Ascending aorta (tissue), 2 donors: Measurements from ENCODE around the gene ABHD16A. TPM values are rescaled to one million over a fixed set of nuclear protein-coding genes. Genes with fewer than 3 reads are reported as not detected.

Experiments used
- DNase-seq, 2 donors: peaks; one replicate each; pipeline ENCODE4 v3.0.0-alpha.2; 2019; ENCODE audit warnings: low spot score in 2 of 2
- H3K27ac ChIP-seq, 2 donors: fragments of 200-600 bp; sonication (generic); one replicate each; pipeline ENCODE4 v1.5.1; 2016 to 2017; ENCODE audit warnings: mild to moderate bottlenecking in 1 of 2
- H3K27me3 ChIP-seq: fragments of 200-600 bp; sonication (generic); one replicate; pipeline ENCODE4 v1.5.1; 2017
- H3K36me3 ChIP-seq, 2 donors: fragments of 200-600 bp; sonication (generic); one replicate each; pipeline ENCODE4 v1.5.1; 2016
- H3K4me1 ChIP-seq, 2 donors: fragments of 200-600 bp; sonication (generic); one replicate each; pipeline ENCODE4 v1.5.1; 2016 to 2017; ENCODE audit warnings: mild to moderate bottlenecking in 1 of 2
- H3K4me3 ChIP-seq, 2 donors: fragments of 200-600 bp; sonication (generic); one replicate each; pipeline ENCODE4 v1.5.1; 2016 to 2017; ENCODE audit warnings: mild to moderate bottlenecking in 1 of 2
- H3K9me3 ChIP-seq, 2 donors: fragments of 200-600 bp; sonication (generic); one replicate each; pipeline ENCODE4 v1.5.1; 2016
- intact Hi-C: fragments of 100-400 bp; cut with DNase I; formaldehyde crosslinking; loops from one replicate; pipeline ENCODE4 v1.15.1; 2023
- total RNA-seq: library from RNA; depleted of rRNA; stranded (reverse); fragments of >200 nt; gene quantifications from one replicate; pipeline ENCODE4 v1.1.0, GENCODE V29; 2016
- TF ChIP-seq, protein P1 (sequence below), 3 experiments: fragments of 200-600 bp in 2 of 3; fragments of 450-650 bp in 1 of 3; sonication (generic) in 2 of 3; IDR thresholded peaks; one replicate each; pipeline ENCODE4 v1.5.1; 2016 to 2019; ENCODE audit warnings: antibody characterized with exemption in 3 of 3, mild to moderate bottlenecking in 1 of 3, moderate library complexity in 1 of 3

The ABHD16A gene
- total RNA-seq, 1 donor from 2014 or later = 28.0 TPM

DNA sequence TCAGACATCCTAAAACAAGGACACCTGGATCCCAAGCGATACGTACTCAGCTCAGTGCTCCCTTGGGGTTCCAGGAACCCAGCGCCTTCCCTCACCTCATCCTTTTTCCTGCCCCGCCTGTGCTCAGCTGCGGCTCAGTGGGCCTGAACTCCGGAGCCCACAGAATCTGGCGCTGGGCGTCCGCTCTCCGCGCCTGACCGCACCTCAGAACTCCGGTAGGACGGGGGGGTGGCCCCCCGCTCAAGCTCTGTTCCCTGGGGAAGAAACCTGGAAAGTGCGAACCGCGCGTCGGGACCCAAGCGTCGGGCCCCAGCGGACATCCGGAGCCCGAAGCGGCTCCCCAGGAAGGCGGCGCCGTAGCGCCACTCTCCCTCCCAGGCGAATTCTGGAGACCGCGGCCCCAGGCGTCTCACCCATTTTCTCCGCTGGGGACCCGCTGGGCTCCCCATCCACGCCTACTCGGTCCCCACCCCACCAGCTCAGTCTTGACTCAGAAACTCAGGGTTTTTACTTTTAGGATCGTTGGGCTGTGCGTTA lies 21.9 kb downstream of the ABHD16A start:
- TF ChIP-seq, protein P1, sequence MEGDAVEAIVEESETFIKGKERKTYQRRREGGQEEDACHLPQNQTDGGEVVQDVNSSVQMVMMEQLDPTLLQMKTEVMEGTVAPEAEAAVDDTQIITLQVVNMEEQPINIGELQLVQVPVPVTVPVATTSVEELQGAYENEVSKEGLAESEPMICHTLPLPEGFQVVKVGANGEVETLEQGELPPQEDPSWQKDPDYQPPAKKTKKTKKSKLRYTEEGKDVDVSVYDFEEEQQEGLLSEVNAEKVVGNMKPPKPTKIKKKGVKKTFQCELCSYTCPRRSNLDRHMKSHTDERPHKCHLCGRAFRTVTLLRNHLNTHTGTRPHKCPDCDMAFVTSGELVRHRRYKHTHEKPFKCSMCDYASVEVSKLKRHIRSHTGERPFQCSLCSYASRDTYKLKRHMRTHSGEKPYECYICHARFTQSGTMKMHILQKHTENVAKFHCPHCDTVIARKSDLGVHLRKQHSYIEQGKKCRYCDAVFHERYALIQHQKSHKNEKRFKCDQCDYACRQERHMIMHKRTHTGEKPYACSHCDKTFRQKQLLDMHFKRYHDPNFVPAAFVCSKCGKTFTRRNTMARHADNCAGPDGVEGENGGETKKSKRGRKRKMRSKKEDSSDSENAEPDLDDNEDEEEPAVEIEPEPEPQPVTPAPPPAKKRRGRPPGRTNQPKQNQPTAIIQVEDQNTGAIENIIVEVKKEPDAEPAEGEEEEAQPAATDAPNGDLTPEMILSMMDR (IDR thresholded peaks at IDR 0.05) = peak in 2 of 3 experiments; percentile 19 to 24
- Histone ChIP-seq H3K4me1 (peaks cover 2 to 5% of the 10 kb centered on the region in 2 donors), H3K4me3 (peak overlapping the region; percentile 62 to 86), H3K36me3 (peaks cover 0 to 4% of the 10 kb centered on the region in 2 donors), H3K27me3 (no peaks in the 10 kb centered on the region), H3K27ac (peak overlapping the region; percentile 62 to 64), H3K9me3 (no peaks in the 10 kb centered on the region)
- intact Hi-C loops = loop anchor here (2.0 to 5.0 kb wide), 4 partner anchors 48 to 271 kb away; partner anchors contain the start of genes DDAH2 and NEU1
- DNase-seq = no peak

DNA sequence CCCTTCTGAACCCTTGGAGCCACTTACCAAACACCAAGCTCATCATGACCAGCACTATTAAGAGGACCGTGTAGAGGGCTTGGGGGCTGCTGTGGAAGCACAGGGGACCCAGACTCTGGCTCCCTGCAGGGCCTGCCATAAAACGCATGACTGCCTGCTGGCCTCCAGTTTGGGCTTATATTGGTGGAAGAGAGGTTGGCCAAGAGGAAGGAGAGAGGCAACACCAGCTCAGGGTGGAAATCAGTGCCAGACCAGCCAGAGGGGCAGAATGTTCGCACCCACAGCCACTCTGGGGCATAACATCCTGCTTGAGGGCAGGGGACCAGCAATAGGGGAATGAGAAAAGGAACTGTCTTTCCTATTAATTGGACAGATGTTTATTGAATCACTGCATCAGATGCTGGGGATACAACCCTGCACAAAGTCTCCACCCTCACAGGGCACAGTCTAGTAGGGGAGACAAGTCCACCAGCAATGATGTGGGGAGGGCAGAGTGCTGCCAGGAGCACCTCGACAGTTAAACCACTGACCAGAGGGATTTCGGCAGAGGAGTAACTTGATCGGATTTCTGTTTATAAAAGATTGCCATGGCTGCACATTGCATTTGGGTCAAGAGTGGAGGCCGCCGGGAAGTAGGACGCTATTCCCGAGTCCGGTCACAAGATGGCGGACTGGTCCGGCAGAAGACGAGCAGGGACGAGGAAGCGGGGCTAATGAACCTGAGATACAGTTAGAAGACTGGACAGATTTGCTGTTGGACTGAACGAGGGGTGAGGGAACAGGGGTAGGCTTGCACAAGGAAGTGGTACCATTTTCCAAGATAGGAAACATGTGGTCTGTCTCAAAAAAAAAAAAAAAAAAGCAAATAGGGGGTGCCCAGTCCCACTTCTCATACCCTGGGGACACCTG lies 22.6 kb downstream of the ABHD16A start, which contains the start of gene LY6G5C:
Gene LY6G5C, minus strand, starts transcription at position 842 of the 909 bp plus-strand sequence. Its CDS starts 694 bp downstream, at position 148.
- intact Hi-C loops = loop anchor here (1.0 to 5.0 kb wide), 5 partner anchors 48 to 272 kb away; partner anchors contain the start of genes DDAH2 and NEU1
- TF ChIP-seq, protein P1 (IDR thresholded peaks at IDR 0.05) = peak; percentile 81 to 83 (median 82)
- peaks cover 2 to 5% of the 10 kb centered on the region in 2 donors for H3K4me1 ChIP-seq
- peak; percentile 47 to 91 for DNase-seq
- peaks cover 0 to 2% of the 10 kb centered on the region in 2 donors for H3K36me3 ChIP-seq
- H3K4me3 ChIP-seq = peak within 1 kb of the TSS; percentile 62 to 86
- no peaks in the 10 kb centered on the region for H3K9me3 ChIP-seq
- no peaks in the 10 kb centered on the region for H3K27me3 ChIP-seq
- peak within 1 kb of the TSS; percentile 62 to 64 for H3K27ac ChIP-seq

DNA sequence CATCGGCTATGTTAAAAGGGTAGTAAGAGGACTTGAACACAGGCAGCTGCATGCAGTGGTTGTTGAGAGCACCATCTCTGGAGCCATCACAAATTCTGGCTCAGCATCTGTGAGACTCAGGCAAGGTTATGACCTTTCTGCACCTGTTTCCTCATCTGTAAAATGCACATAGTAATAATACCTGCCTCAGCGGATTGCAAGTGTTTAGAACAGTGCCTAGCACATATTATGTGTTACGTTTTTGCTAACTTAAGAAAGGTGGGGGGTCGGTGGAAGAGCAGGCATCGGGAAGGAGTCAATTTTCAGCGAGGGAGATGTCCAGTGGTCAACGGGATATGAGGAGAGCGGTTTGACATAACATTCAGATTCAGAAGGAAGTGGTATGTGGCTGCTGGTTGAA lies 25.2 kb downstream of the ABHD16A start:
- intact Hi-C loops = no loop called here
- Histone ChIP-seq H3K4me3 (no peak overlapping the region), H3K9me3 (no peaks in the 10 kb centered on the region), H3K4me1 (peaks cover 2 to 5% of the 10 kb centered on the region in 2 donors), H3K27me3 (no peaks in the 10 kb centered on the region), H3K36me3 (peaks cover 4 to 8% of the 10 kb centered on the region in 2 donors), H3K27ac (no peak overlapping the region)
- no peak for DNase-seq
- TF ChIP-seq, protein P1 (IDR thresholded peaks at IDR 0.05) = no peak

DNA sequence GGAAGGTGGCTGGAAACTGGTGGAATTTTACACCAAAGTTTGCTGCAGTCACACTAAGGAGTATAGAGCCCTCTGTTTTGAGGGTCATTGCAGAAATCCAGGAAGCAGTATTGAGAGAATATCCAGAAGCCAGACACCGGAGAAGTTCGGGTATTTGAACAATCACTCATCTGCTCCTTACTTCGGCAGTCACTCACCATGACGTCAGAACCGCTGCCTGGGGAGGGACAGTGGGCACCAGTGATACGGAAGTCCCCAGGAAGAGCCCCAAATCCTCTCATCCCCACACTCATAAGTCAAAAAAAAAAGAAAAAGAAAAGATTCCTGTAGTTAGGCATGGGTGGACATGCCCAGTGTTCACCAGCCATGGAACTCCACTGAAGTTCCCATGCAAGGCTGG lies 26.2 kb downstream of the ABHD16A start:
- Histone ChIP-seq H3K9me3 (no peaks in the 10 kb centered on the region), H3K4me3 (no peak overlapping the region), H3K4me1 (peaks cover 2 to 5% of the 10 kb centered on the region in 2 donors), H3K27ac (no peak overlapping the region), H3K36me3 (peaks cover 15 to 18% of the 10 kb centered on the region in 2 donors), H3K27me3 (no peaks in the 10 kb centered on the region)
- DNase-seq = no peak
- TF ChIP-seq, protein P1 (IDR thresholded peaks at IDR 0.05) = no peak
- intact Hi-C loops = no loop called here

DNA sequence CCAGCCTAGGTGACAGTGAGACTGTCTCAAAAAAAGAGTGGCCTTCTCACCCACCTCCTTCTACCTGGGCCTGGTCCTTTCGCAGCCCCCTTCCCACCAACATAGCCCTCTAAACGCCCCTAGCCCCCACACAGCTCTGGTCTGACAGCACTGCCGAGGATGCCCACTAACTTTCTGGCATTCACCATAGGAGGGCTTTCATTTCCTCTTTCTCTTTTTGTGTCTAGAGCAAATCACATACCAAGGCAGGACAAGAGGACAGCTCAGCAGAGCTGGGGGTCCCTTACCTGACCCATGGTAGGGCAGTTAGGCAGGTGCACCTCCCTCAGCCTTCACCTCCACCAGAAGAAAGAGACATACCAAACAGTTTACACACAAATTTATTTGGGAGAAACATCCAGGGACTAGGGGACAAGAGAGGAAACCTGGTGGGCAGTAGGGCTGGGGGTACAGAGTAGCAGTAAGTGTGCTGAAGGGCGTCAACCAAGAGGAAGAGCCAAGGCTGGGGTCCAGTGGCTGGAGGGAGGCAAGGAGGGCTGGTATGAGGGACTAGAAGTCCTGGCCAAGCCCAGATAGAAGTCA lies 26.7 kb downstream of the ABHD16A start:
- Histone ChIP-seq H3K36me3 (peaks cover 20 to 23% of the 10 kb centered on the region in 2 donors), H3K4me3 (no peak overlapping the region), H3K27ac (no peak overlapping the region), H3K4me1 (peaks cover 2 to 3% of the 10 kb centered on the region in 2 donors), H3K9me3 (no peaks in the 10 kb centered on the region), H3K27me3 (no peaks in the 10 kb centered on the region)
- TF ChIP-seq, protein P1 (IDR thresholded peaks at IDR 0.05) = no peak
- intact Hi-C loops = no loop called here
- no peak for DNase-seq
